Right atrium auricular region (tissue), 2 donors: ENCODE measurements around the gene HLX. TPM values are rescaled to one million over a fixed set of nuclear protein-coding genes. Genes with fewer than 3 reads are reported as not detected.

Source experiments
- DNase-seq: peaks from one replicate; pipeline ENCODE4 v3.0.0-alpha.2; 2019; ENCODE audit warnings: low spot score
- H3K27ac ChIP-seq, 2 donors: fragments of 200-600 bp; sonication (generic); 1 replicate in 1 of 2; 2 replicates in 1 of 2; pipeline ENCODE4 v1.5.1; 2016 to 2019
- H3K27me3 ChIP-seq, 2 donors: fragments of 200-600 bp; sonication (generic); one replicate each; pipeline versions ENCODE4 v1.5.1 to v1.6.0; 2017 to 2019
- H3K36me3 ChIP-seq: fragments of 200-600 bp; sonication (generic); one replicate; pipeline ENCODE4 v1.5.1; 2016
- H3K4me1 ChIP-seq, 2 donors: fragments of 200-600 bp; sonication (generic); one replicate each; pipeline versions ENCODE4 v1.5.1 to v1.6.0; 2017 to 2019
- H3K4me3 ChIP-seq, 2 donors: fragments of 200-600 bp; sonication (generic); 1 replicate in 1 of 2; 2 replicates in 1 of 2; pipeline ENCODE4 v1.5.1; 2017 to 2019; ENCODE audit warnings: mild to moderate bottlenecking in 1 of 2, moderate library complexity in 1 of 2
- H3K9me3 ChIP-seq, 2 donors: fragments of 200-600 bp; sonication (generic); one replicate each; pipeline ENCODE4 v1.5.1; 2019
- total RNA-seq, 2 donors: library from RNA; depleted of rRNA; stranded (reverse); fragments of >200 nt; gene quantifications; one replicate each; pipeline ENCODE4 v1.1.0, GENCODE V29; 2016
- TF ChIP-seq, protein P1 (sequence below), 2 donors: fragments of 200-600 bp; sonication (generic); IDR thresholded peaks; one replicate each; pipeline ENCODE4 v1.5.1; 2019; ENCODE audit warnings: antibody characterized with exemption in 2 of 2

The HLX gene
- total RNA-seq, 2 donors from 2014 or later = 5.5 to 6.2 TPM

DNA sequence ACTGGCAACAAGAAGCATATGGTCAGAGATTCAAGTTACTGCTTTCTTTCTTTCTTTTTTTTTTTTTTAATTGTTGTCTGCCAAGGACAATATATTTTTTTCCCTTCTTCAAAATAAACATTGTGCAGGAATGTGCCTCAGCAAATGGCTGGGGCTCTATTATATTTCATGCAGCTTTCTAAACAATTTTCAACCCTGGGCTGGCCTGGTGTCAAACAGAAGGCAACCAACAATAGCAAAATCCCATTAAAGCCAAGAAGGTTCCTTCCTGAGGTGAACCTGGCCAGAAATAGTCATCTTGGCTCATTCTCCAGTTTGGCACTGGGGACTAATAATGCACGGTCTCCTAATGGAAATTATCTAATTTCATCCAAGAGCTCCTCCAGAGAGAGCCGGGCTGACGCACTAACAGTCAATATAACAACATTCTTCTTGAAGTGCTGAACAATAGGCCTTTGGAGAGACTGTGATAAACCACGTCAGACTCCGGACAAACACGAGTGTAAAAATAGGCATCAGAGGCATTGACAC, 35.7 kb upstream of the HLX start:
- DNase-seq = peak; percentile 82

DNA sequence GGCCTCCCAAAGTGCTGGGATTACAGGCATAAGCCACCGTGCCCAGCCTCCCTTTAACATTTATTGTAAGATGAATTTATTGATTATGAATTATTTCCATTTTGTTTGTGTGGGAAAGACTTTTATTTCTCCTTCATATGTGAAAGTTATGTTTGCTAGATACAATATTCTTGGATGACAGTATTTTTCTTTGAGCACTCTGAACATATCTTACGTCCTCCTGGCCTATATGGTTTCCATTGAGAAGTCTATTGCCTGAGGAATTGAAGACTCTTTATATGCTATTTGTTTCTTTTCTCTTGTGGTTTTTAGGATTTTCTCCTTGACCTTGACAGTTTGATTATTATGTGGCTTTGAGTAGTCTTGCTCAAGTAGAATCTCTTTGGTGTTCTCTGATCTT, 26.8 kb upstream of the HLX start:
- no peak for DNase-seq
- H3K36me3 ChIP-seq = no peaks in the 10 kb centered on the region
- TF ChIP-seq, protein P1, sequence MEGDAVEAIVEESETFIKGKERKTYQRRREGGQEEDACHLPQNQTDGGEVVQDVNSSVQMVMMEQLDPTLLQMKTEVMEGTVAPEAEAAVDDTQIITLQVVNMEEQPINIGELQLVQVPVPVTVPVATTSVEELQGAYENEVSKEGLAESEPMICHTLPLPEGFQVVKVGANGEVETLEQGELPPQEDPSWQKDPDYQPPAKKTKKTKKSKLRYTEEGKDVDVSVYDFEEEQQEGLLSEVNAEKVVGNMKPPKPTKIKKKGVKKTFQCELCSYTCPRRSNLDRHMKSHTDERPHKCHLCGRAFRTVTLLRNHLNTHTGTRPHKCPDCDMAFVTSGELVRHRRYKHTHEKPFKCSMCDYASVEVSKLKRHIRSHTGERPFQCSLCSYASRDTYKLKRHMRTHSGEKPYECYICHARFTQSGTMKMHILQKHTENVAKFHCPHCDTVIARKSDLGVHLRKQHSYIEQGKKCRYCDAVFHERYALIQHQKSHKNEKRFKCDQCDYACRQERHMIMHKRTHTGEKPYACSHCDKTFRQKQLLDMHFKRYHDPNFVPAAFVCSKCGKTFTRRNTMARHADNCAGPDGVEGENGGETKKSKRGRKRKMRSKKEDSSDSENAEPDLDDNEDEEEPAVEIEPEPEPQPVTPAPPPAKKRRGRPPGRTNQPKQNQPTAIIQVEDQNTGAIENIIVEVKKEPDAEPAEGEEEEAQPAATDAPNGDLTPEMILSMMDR (IDR thresholded peaks at IDR 0.05) = no peak
- H3K4me1 ChIP-seq = no peaks in the 10 kb centered on the region
- peaks cover 5 to 43% of the 10 kb centered on the region in 2 donors for H3K9me3 ChIP-seq
- no peaks in the 10 kb centered on the region for H3K27me3 ChIP-seq
- H3K27ac ChIP-seq = no peak overlapping the region
- H3K4me3 ChIP-seq = no peak overlapping the region

More for the DNA sequence above, 35.7 kb upstream of the HLX start:
- Histone ChIP-seq H3K27ac (peak overlapping the region; percentile 10 to 36), H3K9me3 (no peaks in the 10 kb centered on the region), H3K4me3 (no peak overlapping the region), H3K27me3 (no peaks in the 10 kb centered on the region), H3K4me1 (peaks cover 0 to 23% of the 10 kb centered on the region in 2 donors), H3K36me3 (no peaks in the 10 kb centered on the region)
- TF ChIP-seq, protein P1 (IDR thresholded peaks at IDR 0.05) = no peak

DNA sequence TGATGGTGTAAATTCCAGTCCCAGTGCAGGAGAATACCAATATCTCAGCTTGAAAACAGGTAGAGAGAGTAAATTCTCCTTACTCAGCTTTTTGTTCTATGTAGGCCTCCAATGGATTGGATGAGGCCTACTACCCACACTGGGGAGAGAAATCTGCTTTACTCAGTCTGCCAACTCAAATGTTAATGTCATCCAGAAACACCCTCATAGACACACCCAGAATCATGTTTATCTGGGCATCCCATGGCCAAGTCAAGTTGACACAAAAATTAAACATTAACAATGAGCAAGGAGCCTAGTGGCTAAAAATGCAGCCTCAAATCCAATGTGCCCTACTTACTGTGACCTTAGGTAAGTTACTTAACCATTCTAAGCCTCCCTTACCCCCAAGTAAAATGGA, 6.9 kb upstream of the HLX start:
- no peaks in the 10 kb centered on the region for H3K36me3 ChIP-seq
- DNase-seq = no peak
- TF ChIP-seq, protein P1 (IDR thresholded peaks at IDR 0.05) = no peak
- no peaks in the 10 kb centered on the region for H3K27me3 ChIP-seq
- peaks cover 0 to 4% of the 10 kb centered on the region in 2 donors for H3K9me3 ChIP-seq
- H3K4me1 ChIP-seq = peaks cover 0 to 20% of the 10 kb centered on the region in 2 donors
- no peak overlapping the region for H3K4me3 ChIP-seq
- no peak overlapping the region for H3K27ac ChIP-seq

GRCh38 chr1:220873087-220873486, 6.2 kb upstream of the HLX start:
- no peak for DNase-seq
- Histone ChIP-seq H3K27ac (no peak overlapping the region), H3K27me3 (no peaks in the 10 kb centered on the region), H3K9me3 (no peaks in the 10 kb centered on the region), H3K36me3 (no peaks in the 10 kb centered on the region), H3K4me3 (no peak overlapping the region), H3K4me1 (peaks cover 0 to 28% of the 10 kb centered on the region in 2 donors)
- TF ChIP-seq, protein P1 (IDR thresholded peaks at IDR 0.05) = no peak

DNA sequence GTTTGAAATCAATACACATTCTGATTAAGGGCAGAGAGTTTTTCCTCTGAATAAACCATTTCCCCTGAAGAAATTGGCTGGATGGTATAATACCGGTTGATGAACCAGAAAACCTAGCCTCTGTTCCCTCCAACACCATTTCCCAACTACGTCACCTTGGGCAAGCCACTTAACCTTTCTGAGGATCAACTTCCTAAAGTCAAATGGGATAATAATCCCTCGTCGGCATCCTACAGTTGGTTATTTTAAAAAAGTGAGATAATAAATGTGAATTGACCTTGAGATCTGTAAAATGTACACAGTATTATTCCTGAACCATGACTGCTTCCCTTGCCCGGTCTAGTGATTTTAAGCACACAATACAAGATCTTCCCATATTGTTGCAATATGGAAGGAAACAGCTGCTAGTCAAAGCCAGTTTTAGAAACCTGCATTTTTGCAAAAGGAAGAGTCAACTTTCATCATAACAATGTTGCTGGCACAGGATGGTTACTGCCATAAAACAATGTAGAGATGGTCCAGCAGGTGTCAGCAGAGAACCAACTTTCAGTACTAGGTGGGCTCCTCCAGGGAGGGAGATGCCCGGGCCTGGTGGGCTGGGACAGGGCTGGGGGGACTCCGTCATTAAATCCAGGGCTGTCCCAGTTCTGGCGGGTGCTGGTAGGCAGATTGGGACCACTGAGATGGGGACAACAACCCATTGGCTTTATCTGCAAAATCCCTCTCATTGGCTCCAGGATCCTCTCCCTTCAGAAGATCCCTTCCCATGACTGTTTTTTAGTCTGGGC, 5.2 kb upstream of the HLX start:
- Histone ChIP-seq H3K4me3 (no peak overlapping the region), H3K4me1 (peaks cover 0 to 37% of the 10 kb centered on the region in 2 donors), H3K27me3 (no peaks in the 10 kb centered on the region), H3K9me3 (no peaks in the 10 kb centered on the region), H3K27ac (no peak overlapping the region), H3K36me3 (no peaks in the 10 kb centered on the region)
- TF ChIP-seq, protein P1 (IDR thresholded peaks at IDR 0.05) = peak; percentile 55 to 79
- no peak for DNase-seq
